GM23338 (cell line): ENCODE results near the gene EDAR. TPM values are rescaled to one million over a fixed set of nuclear protein-coding genes. Genes with fewer than 3 reads are reported as not detected.

Experiments used
- ATAC-seq: fragments of 200-7000 bp; cut with Tn5 transposase; 3 replicates; pipeline ENCODE4 v1.9.1; 2020
- DNase-seq: peaks from one replicate; pipeline ENCODE4 v3.0.0-alpha.2; 2015; ENCODE audit warnings: low spot score
- H2AFZ ChIP-seq: fragments of 200-600 bp; sonication (generic); 2 replicates; pipeline ENCODE4 v1.8.0; 2016; ENCODE audit warnings: antibody characterized with exemption, mild to moderate bottlenecking, moderate library complexity
- H3F3A ChIP-seq: fragments of 200-600 bp; sonication (generic); replicated peaks from 2 replicates; pipeline ENCODE4 v1.8.0; 2017; ENCODE audit warnings: antibody characterized with exemption, mixed run types, low read depth
- H3K27ac ChIP-seq: fragments of 200-600 bp; sonication (generic); 2 replicates; pipeline ENCODE4 v1.6.1; 2016; ENCODE audit warnings: low read depth
- H3K27me3 ChIP-seq: fragments of 200-600 bp; sonication (generic); 2 replicates; pipeline ENCODE4 v1.8.0; 2016; ENCODE audit warnings: mild to moderate bottlenecking, mixed run types, moderate library complexity; ENCODE audit not compliant: insufficient read depth
- H3K36me3 ChIP-seq: fragments of 200-600 bp; sonication (generic); 2 replicates; pipeline ENCODE4 v1.8.0; 2016; ENCODE audit warnings: mild to moderate bottlenecking; ENCODE audit not compliant: insufficient read depth
- H3K4me1 ChIP-seq: fragments of 200-600 bp; sonication (generic); 2 replicates; pipeline ENCODE4 v1.8.0; 2016; ENCODE audit warnings: mild to moderate bottlenecking, moderate library complexity; ENCODE audit not compliant: insufficient read depth
- H3K4me2 ChIP-seq: fragments of 200-600 bp; sonication (generic); 2 replicates; pipeline ENCODE4 v1.7.1; 2017; ENCODE audit warnings: mixed run types
- H3K4me3 ChIP-seq: fragments of 200-600 bp; sonication (generic); 2 replicates; pipeline ENCODE4 v1.6.1; 2016; ENCODE audit warnings: mixed run types
- H3K79me2 ChIP-seq: fragments of 200-600 bp; sonication (generic); replicated peaks from 2 replicates; pipeline ENCODE4 v1.8.0; 2017; ENCODE audit warnings: mild to moderate bottlenecking; ENCODE audit not compliant: insufficient read depth
- H3K9me2 ChIP-seq: fragments of 200-600 bp; sonication (generic); 2 replicates; pipeline ENCODE4 v1.8.0; 2017; ENCODE audit not compliant: insufficient read depth
- H4K20me1 ChIP-seq: fragments of 200-600 bp; sonication (generic); replicated peaks from 2 replicates; pipeline ENCODE4 v1.8.0; 2017; ENCODE audit warnings: mild to moderate bottlenecking; ENCODE audit not compliant: insufficient read depth
- H3K27ac Mint-ChIP-seq: 2 replicates; pipeline ENCODE4 v1.8.0; 2020; ENCODE audit warnings: inconsistent platforms, mild to moderate bottlenecking, moderate library complexity, mixed read lengths
- H3K27me3 Mint-ChIP-seq: 3 replicates; pipeline ENCODE4 v1.8.0; 2022; ENCODE audit warnings: low read depth, mild to moderate bottlenecking, moderate library complexity, mixed read lengths, inconsistent platforms; ENCODE audit not compliant: insufficient read depth, poor library complexity
- H3K36me3 Mint-ChIP-seq: 3 replicates; pipeline ENCODE4 v1.8.0; 2021; ENCODE audit warnings: low read depth, mild to moderate bottlenecking, inconsistent platforms, moderate library complexity, mixed read lengths
- H3K4me1 Mint-ChIP-seq: 3 replicates; pipeline ENCODE4 v1.8.0; 2020; ENCODE audit warnings: mild to moderate bottlenecking, inconsistent platforms, mixed read lengths
- H3K4me3 Mint-ChIP-seq: 3 replicates; pipeline ENCODE4 v1.8.0; 2021; ENCODE audit warnings: moderate library complexity, mild to moderate bottlenecking, inconsistent platforms, mixed read lengths
- H3K9me3 Mint-ChIP-seq: 3 replicates; pipeline ENCODE4 v1.8.0; 2020; ENCODE audit warnings: moderate library complexity, mild to moderate bottlenecking, inconsistent platforms, mixed read lengths
- CREB1 ChIP-seq: fragments of 250-450 bp; sonication (Bioruptor Pico); IDR thresholded peaks from 2 replicates; pipeline ENCODE4 v1.5.0; 2020; ENCODE audit warnings: low read depth, mild to moderate bottlenecking, moderate library complexity
- EZH2 ChIP-seq: fragments of 200-600 bp; sonication (generic); IDR thresholded peaks from one replicate; pipeline ENCODE4 v1.8.0; 2017; ENCODE audit warnings: antibody characterized with exemption, mild to moderate bottlenecking, low read depth; ENCODE audit not compliant: unreplicated experiment
- EZH2phosphoT487 ChIP-seq: fragments of 200-600 bp; sonication (generic); IDR thresholded peaks from one replicate; pipeline ENCODE4 v1.8.1; 2018; ENCODE audit warnings: antibody characterized with exemption; ENCODE audit not compliant: unreplicated experiment
- NANOG ChIP-seq: IDR thresholded peaks from 2 replicates; pipeline ENCODE4 v1.6.1; 2016; ENCODE audit warnings: antibody characterized with exemption, borderline replicate concordance
- POLR2AphosphoS5 ChIP-seq: IDR thresholded peaks from 2 replicates; pipeline ENCODE4 v1.6.1; 2016; ENCODE audit warnings: antibody characterized with exemption, low read depth
- STAT1 ChIP-seq: IDR thresholded peaks from one replicate; pipeline ENCODE4 v1.6.1; 2016; ENCODE audit warnings: antibody characterized with exemption; ENCODE audit not compliant: unreplicated experiment
- ZNF331 ChIP-seq: fragments of 250-450 bp; sonication (Bioruptor Pico); IDR thresholded peaks from 2 replicates; pipeline ENCODE4 v1.5.0; 2020; ENCODE audit warnings: low read depth, mild to moderate bottlenecking, moderate library complexity
- polyA plus RNA-seq: library from polyadenylated mRNA; unstranded; fragments of >200 nt; fragmentation: Nextera tagmentation; extraction: Ambion mirVana; gene quantifications from 2 replicates; pipeline ENCODE4 v1.2.1, GENCODE V29; 2016
- total RNA-seq: library from RNA; depleted of rRNA; stranded (reverse); fragments of >200 nt; shearing (Covaris generic); gene quantifications from 2 replicates; pipeline ENCODE4 v1.2.3, GENCODE V29; 2014
- TF ChIP-seq, protein P1 (sequence below), 2 experiments: fragments of 200-600 bp in 1 of 2; sonication (generic) in 1 of 2; conservative IDR thresholded peaks; 2 replicates each; pipeline versions ENCODE4 v1.5.1 to v1.6.1; 2016 to 2017; ENCODE audit warnings: antibody characterized with exemption in 2 of 2, low read depth in 2 of 2, mild to moderate bottlenecking in 2 of 2, moderate library complexity in 1 of 2
- TF ChIP-seq, protein P2 (sequence below): IDR thresholded peaks from one replicate; pipeline ENCODE4 v1.6.1; 2018; ENCODE audit warnings: antibody characterized with exemption; ENCODE audit not compliant: unreplicated experiment

The EDAR gene
- total and polyA plus RNA-seq, 2 experiments from 2014 or later, result not detected

DNA sequence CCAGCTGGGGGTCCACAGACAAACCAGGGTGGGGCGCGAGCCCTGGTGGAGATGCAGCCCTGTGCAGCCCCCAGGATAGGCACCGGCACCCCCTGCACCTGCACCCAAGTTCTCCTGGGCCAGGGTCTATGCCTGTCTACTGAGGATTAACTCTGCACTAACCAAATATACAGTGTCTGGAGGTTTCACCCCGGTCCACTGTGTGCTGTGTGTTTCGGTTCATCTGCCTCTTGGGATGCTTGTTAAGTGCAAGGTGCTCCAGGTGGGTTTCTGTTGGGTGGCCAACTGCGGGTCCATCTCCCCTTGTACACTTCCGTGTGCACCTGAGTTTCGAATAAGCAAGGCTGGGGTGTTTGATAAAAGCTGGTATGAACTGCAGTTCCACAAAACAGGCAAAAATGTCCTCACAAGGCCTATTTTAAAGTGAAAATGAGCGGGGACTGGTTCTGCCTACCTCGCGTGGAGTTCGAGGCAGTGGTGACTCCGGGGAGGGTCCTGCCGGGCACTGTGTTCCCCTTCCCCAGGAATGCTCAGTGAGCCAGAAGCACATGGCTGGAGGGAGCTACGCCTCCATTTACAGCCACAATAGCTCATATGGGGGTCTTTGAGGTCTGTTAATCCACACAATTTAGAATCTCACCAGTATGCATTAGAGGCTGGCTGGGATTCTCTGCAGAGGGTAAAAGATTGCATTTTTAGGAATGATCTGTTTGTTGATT lies 70.7 kb downstream of the EDAR start (continued):
- TF ChIP-seq STAT1 (no peak), CREB1 (CRISPR knock-in tag) (no peak)
- TF ChIP-seq, protein P1, sequence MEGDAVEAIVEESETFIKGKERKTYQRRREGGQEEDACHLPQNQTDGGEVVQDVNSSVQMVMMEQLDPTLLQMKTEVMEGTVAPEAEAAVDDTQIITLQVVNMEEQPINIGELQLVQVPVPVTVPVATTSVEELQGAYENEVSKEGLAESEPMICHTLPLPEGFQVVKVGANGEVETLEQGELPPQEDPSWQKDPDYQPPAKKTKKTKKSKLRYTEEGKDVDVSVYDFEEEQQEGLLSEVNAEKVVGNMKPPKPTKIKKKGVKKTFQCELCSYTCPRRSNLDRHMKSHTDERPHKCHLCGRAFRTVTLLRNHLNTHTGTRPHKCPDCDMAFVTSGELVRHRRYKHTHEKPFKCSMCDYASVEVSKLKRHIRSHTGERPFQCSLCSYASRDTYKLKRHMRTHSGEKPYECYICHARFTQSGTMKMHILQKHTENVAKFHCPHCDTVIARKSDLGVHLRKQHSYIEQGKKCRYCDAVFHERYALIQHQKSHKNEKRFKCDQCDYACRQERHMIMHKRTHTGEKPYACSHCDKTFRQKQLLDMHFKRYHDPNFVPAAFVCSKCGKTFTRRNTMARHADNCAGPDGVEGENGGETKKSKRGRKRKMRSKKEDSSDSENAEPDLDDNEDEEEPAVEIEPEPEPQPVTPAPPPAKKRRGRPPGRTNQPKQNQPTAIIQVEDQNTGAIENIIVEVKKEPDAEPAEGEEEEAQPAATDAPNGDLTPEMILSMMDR (conservative IDR thresholded peaks at IDR 0.05; ENCODE audit: low read depth in 2 of 2), result no peak

- no peak for TF ChIP-seq EZH2phosphoT487
- no peak for TF ChIP-seq POLR2AphosphoS5
- TF ChIP-seq, protein P2, sequence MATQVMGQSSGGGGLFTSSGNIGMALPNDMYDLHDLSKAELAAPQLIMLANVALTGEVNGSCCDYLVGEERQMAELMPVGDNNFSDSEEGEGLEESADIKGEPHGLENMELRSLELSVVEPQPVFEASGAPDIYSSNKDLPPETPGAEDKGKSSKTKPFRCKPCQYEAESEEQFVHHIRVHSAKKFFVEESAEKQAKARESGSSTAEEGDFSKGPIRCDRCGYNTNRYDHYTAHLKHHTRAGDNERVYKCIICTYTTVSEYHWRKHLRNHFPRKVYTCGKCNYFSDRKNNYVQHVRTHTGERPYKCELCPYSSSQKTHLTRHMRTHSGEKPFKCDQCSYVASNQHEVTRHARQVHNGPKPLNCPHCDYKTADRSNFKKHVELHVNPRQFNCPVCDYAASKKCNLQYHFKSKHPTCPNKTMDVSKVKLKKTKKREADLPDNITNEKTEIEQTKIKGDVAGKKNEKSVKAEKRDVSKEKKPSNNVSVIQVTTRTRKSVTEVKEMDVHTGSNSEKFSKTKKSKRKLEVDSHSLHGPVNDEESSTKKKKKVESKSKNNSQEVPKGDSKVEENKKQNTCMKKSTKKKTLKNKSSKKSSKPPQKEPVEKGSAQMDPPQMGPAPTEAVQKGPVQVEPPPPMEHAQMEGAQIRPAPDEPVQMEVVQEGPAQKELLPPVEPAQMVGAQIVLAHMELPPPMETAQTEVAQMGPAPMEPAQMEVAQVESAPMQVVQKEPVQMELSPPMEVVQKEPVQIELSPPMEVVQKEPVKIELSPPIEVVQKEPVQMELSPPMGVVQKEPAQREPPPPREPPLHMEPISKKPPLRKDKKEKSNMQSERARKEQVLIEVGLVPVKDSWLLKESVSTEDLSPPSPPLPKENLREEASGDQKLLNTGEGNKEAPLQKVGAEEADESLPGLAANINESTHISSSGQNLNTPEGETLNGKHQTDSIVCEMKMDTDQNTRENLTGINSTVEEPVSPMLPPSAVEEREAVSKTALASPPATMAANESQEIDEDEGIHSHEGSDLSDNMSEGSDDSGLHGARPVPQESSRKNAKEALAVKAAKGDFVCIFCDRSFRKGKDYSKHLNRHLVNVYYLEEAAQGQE, result no peak
- TF ChIP-seq NANOG, result no peak
- no peak for TF ChIP-seq CREB1 (CRISPR knock-in tag)
- TF ChIP-seq ZNF331 (CRISPR knock-in tag), result no peak
- TF ChIP-seq EZH2, result no peak
- no peaks in the 10 kb centered on the region for H3K4me1 ChIP-seq
- H3K4me2 ChIP-seq, result no peak overlapping the region
- H3K4me1 Mint-ChIP-seq, result peaks cover 5% of the 10 kb centered on the region; the same call in 2 of the 3 replicates
- ATAC-seq (no peak), DNase-seq (no peak)
- no peaks in the 10 kb centered on the region for H3K79me2 ChIP-seq
- no peak overlapping the region for H3K4me3 ChIP-seq
- H2AFZ ChIP-seq, result no peak overlapping the region
- H3K27me3 ChIP-seq, result no peaks in the 10 kb centered on the region
- H3K27me3 Mint-ChIP-seq, result peaks cover 9% of the 10 kb centered on the region
- H3K36me3 ChIP-seq, result no peaks in the 10 kb centered on the region
- no peaks in the 10 kb centered on the region for H3K9me2 ChIP-seq
- no peak overlapping the region for H3K4me3 Mint-ChIP-seq
- H3F3A ChIP-seq, result no peaks in the 10 kb centered on the region
- no peak overlapping the region for H3K27ac ChIP-seq
- H3K36me3 Mint-ChIP-seq, result no peaks in the 10 kb centered on the region
- H4K20me1 ChIP-seq, result no peaks in the 10 kb centered on the region
- no peak overlapping the region for H3K27ac Mint-ChIP-seq
- H3K9me3 Mint-ChIP-seq, result no peaks in the 10 kb centered on the region
Observed at GRCh38 chr2:108917526-108917925, 71.5 kb downstream of the EDAR start.
